Osteocyte (in vitro differentiated cells): ENCODE results near the gene HERC2. TPM values are rescaled to one million over a fixed set of nuclear protein-coding genes. Genes with fewer than 3 reads are reported as not detected.

Source experiments
- DNase-seq: peaks from one replicate; pipeline ENCODE4 v3.0.0; 2021; ENCODE audit warnings: mixed read lengths; ENCODE audit not compliant: unreplicated experiment; ENCODE audit errors: extremely low spot score
- H3K27ac Mint-ChIP-seq: one replicate; pipeline ENCODE4 v1.8.0; 2021; ENCODE audit warnings: mild to moderate bottlenecking, mixed read lengths; ENCODE audit not compliant: unreplicated experiment
- H3K27me3 Mint-ChIP-seq: one replicate; pipeline ENCODE4 v1.8.0; 2021; ENCODE audit warnings: mixed read lengths; ENCODE audit not compliant: unreplicated experiment
- H3K36me3 Mint-ChIP-seq: one replicate; pipeline ENCODE4 v1.8.0; 2021; ENCODE audit warnings: mixed read lengths; ENCODE audit not compliant: unreplicated experiment
- H3K4me1 Mint-ChIP-seq: one replicate; pipeline ENCODE4 v1.8.0; 2021; ENCODE audit warnings: mixed read lengths; ENCODE audit not compliant: unreplicated experiment
- H3K4me3 Mint-ChIP-seq: one replicate; pipeline ENCODE4 v1.8.0; 2021; ENCODE audit warnings: mild to moderate bottlenecking, moderate library complexity, mixed read lengths; ENCODE audit not compliant: unreplicated experiment
- H3K9me3 Mint-ChIP-seq: one replicate; pipeline ENCODE4 v1.8.0; 2021; ENCODE audit warnings: mixed read lengths; ENCODE audit not compliant: unreplicated experiment
- total RNA-seq: library from RNA; stranded (reverse); gene quantifications from 2 replicates; pipeline ENCODE4 v1.2.1, GENCODE V29; 2021
- TF ChIP-seq, protein P1 (sequence below): fragments of 200-600 bp; sonication (generic); IDR thresholded peaks from 2 replicates; pipeline ENCODE4 v1.5.0; 2021; ENCODE audit warnings: antibody characterized with exemption, mild to moderate bottlenecking, moderate library complexity

HERC2 gene
- total RNA-seq, 1 donor from 2014 or later = 89.2 TPM

GRCh38 chr15:28104326-28104725 lies 217.7 kb downstream of the HERC2 start:
- H3K27ac Mint-ChIP-seq = no peak overlapping the region
- H3K4me1 Mint-ChIP-seq = peaks cover 14% of the 10 kb centered on the region
- H3K9me3 Mint-ChIP-seq = no peaks in the 10 kb centered on the region
- TF ChIP-seq, protein P1, sequence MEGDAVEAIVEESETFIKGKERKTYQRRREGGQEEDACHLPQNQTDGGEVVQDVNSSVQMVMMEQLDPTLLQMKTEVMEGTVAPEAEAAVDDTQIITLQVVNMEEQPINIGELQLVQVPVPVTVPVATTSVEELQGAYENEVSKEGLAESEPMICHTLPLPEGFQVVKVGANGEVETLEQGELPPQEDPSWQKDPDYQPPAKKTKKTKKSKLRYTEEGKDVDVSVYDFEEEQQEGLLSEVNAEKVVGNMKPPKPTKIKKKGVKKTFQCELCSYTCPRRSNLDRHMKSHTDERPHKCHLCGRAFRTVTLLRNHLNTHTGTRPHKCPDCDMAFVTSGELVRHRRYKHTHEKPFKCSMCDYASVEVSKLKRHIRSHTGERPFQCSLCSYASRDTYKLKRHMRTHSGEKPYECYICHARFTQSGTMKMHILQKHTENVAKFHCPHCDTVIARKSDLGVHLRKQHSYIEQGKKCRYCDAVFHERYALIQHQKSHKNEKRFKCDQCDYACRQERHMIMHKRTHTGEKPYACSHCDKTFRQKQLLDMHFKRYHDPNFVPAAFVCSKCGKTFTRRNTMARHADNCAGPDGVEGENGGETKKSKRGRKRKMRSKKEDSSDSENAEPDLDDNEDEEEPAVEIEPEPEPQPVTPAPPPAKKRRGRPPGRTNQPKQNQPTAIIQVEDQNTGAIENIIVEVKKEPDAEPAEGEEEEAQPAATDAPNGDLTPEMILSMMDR = no peak
- H3K4me3 Mint-ChIP-seq = no peak overlapping the region
- H3K36me3 Mint-ChIP-seq = no peaks in the 10 kb centered on the region
- no peak for DNase-seq
- no peaks in the 10 kb centered on the region for H3K27me3 Mint-ChIP-seq

DNA sequence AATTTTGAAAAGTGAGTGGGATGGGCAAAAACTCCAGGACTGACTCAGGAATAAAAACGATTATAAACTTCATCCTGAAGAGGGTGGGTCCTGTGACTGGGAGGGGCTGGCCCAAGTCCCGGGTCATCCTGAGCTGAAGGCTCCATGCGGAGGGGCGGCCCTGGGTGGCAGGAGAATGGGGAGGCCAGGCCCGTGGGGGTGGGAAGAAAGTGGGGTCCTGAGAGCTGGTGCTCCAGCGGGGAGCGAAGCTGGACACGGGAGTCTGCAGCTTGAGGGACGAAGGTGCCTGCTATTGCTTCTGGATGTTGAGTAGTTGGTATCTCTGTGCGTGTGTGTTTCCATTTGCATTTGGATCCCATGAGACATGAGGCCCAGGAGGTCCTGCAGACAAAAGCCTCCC lies 218.1 kb downstream of the HERC2 start:
- H3K4me1 Mint-ChIP-seq = peaks cover 17% of the 10 kb centered on the region
- no peaks in the 10 kb centered on the region for H3K27me3 Mint-ChIP-seq
- H3K27ac Mint-ChIP-seq = no peak overlapping the region
- no peak for DNase-seq
- H3K36me3 Mint-ChIP-seq = no peaks in the 10 kb centered on the region
- no peaks in the 10 kb centered on the region for H3K9me3 Mint-ChIP-seq
- TF ChIP-seq, protein P1 = no peak
- H3K4me3 Mint-ChIP-seq = no peak overlapping the region

DNA sequence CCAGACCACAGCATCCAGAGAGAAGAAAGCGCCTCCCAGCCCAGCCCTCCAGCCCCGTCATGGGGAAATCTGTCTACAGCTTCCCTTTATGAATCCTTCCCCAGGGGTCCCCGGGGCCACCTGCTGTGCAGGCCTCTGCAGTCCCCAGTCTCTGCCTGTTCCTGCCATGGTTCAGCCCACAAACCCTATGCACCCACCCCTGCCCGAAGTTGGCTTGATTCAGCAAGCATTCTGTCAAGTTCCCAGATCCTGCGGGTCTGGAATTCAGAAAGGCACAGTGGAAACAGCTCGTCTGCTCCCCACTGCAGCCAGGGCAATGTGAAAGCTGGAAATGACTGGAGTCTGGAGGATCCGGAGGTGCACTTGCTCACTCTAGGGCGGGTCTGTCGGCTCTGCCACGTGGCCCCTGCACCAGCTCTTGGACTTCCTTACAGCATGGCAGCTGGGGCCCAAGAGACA lies 220.0 kb downstream of the HERC2 start:
- Mint-ChIP-seq H3K9me3 (no peaks in the 10 kb centered on the region), H3K27me3 (no peaks in the 10 kb centered on the region), H3K27ac (no peak overlapping the region), H3K4me1 (peaks cover 32% of the 10 kb centered on the region), H3K4me3 (no peak overlapping the region), H3K36me3 (no peaks in the 10 kb centered on the region)
- DNase-seq = no peak
- TF ChIP-seq, protein P1 = no peak

DNA sequence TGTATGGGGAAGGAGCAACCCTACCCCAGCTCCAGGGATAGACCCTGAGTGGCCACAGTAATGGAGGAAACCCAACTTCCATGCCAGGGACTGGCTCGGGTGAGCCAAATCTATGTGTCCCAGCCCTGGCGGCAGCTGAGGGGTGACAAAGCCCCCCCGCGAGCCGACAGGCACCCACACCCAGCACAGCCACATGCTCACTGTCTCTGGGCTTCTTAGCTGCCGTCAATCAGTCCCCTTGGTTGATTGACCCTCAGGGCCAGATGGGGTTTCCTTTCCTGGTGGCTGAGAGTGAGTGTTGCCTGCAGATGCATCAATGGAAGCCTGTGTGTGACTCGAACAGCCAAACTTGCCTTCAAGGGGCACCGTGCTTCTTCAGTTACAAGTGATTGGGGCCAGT lies 220.8 kb downstream of the HERC2 start:
- H3K27me3 Mint-ChIP-seq = no peaks in the 10 kb centered on the region
- TF ChIP-seq, protein P1 = no peak
- H3K27ac Mint-ChIP-seq = no peak overlapping the region
- DNase-seq = no peak
- H3K4me1 Mint-ChIP-seq = peaks cover 34% of the 10 kb centered on the region
- H3K4me3 Mint-ChIP-seq = no peak overlapping the region
- no peaks in the 10 kb centered on the region for H3K36me3 Mint-ChIP-seq
- no peaks in the 10 kb centered on the region for H3K9me3 Mint-ChIP-seq

GRCh38 chr15:28100516-28101195 lies 221.3 kb downstream of the HERC2 start:
- no peaks in the 10 kb centered on the region for H3K36me3 Mint-ChIP-seq
- H3K4me1 Mint-ChIP-seq = peaks cover 36% of the 10 kb centered on the region
- H3K4me3 Mint-ChIP-seq = no peak overlapping the region
- TF ChIP-seq, protein P1 = no peak
- no peaks in the 10 kb centered on the region for H3K27me3 Mint-ChIP-seq
- no peak overlapping the region for H3K27ac Mint-ChIP-seq
- H3K9me3 Mint-ChIP-seq = no peaks in the 10 kb centered on the region
- DNase-seq = no peak
